ENCODE measurements around the gene DPM2. TPM values are rescaled to one million over a fixed set of nuclear protein-coding genes. Genes with fewer than 3 reads are reported as not detected.
A peak's percentile ranks its signal among the peaks of the same experiment; 100 is the strongest.

Gene DPM2
- total and polyA plus RNA-seq, 8 donors = 1.7 to 98.2 (median 35.3) TPM

DNA sequence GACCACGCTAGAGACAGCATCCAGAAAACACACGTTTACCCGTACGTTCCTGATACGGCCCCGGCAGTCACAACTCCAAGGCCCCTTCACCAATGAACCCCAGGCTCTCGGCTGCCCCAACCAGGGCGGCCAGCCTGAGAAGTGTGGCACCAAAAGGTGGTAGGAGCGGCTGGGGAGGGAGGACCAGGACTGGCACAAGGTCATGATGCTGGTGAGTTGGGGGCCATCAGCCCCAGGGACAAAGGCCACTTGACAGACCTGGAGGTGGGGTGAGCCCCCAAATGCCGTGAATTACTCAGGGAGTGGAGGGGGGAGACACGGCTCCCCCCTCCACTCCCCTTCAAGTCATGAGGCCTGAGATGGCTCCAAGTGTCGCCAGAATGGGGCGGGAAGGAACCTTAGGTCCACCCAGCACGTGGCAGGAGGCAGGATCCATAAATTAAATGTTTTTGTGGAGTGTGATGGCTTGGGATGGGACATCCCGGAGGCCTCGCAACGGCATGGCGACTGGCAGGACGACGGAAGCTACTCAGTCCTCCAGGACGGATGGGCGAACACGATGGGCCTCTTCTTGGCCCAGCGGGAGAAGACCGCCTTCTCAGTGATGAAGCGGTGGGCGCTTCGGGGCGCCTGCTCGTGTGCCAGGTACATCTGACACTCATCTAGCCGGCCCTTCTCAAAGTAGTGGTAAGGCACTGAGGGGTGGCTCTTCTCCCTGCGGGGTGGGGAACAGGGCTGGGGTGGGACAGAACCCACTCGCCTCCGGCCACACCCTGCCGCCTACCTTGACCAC lies 29.6 kb downstream of the DPM2 start:
- peaks cover 31 to 64% (median 54%) of the 10 kb centered on the region in 4 donors for H3K4me1 ChIP-seq
- H3K4me3 ChIP-seq = no peak overlapping the region
- peak overlapping the region in 1 of 5 donors; percentile 86 for H3K27ac ChIP-seq
- TF ChIP-seq POLR2AphosphoS5 (IDR thresholded peaks at IDR 0.05) = no peak
- no peak for TF ChIP-seq POLR2A (IDR thresholded peaks at IDR 0.05)
- TF ChIP-seq, protein P1, sequence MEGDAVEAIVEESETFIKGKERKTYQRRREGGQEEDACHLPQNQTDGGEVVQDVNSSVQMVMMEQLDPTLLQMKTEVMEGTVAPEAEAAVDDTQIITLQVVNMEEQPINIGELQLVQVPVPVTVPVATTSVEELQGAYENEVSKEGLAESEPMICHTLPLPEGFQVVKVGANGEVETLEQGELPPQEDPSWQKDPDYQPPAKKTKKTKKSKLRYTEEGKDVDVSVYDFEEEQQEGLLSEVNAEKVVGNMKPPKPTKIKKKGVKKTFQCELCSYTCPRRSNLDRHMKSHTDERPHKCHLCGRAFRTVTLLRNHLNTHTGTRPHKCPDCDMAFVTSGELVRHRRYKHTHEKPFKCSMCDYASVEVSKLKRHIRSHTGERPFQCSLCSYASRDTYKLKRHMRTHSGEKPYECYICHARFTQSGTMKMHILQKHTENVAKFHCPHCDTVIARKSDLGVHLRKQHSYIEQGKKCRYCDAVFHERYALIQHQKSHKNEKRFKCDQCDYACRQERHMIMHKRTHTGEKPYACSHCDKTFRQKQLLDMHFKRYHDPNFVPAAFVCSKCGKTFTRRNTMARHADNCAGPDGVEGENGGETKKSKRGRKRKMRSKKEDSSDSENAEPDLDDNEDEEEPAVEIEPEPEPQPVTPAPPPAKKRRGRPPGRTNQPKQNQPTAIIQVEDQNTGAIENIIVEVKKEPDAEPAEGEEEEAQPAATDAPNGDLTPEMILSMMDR (IDR thresholded peaks at IDR 0.05) = no peak
- no peak for TF ChIP-seq EP300 (IDR thresholded peaks at IDR 0.05)
- no peaks in the 10 kb centered on the region for H3K27me3 ChIP-seq
- DNase-seq = no peak
- intact Hi-C loops (cut with DNase I; ENCODE audit: low total_unique reads) = no loop called here
- WGBS, 5 donors = 85 to 91% (median 88%) methylated on average over 22 to 35 of the region's 35 CpGs
- H3K9me3 ChIP-seq = no peaks in the 10 kb centered on the region
- H3K36me3 ChIP-seq = peaks cover 18 to 54% (median 51%) of the 10 kb centered on the region in 4 donors

DNA sequence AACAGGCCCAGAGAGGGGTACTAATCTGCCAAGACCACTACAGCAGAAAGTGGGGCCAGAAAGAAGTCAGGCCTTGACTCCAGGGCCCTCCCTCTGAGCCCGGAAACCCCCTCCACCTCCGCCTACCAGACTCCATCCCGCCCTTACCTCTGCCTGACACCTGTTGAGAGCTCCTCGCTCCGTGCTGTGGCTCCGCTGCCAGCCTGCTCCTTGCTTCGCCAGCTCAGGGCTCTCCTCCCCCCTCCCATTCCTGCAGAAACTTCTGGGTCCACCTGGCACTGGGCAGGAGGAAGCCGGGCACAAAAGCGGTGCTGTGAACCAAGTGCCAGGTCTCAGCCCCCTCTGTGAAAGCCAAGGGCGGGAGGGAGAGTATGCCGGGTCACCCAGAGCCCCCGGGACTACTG lies 31.9 kb downstream of the DPM2 start:
- Histone ChIP-seq H3K4me3 (no peak overlapping the region), H3K36me3 (peaks cover 5 to 31% (median 29%) of the 10 kb centered on the region in 4 donors), H3K27ac (peak overlapping the region; percentile 22 to 86 (median 77)), H3K9me3 (no peaks in the 10 kb centered on the region), H3K27me3 (no peaks in the 10 kb centered on the region), H3K4me1 (peaks cover 31 to 67% (median 56%) of the 10 kb centered on the region in 4 donors)
- intact Hi-C loops (cut with DNase I; ENCODE audit: low total_unique reads) = no loop called here
- TF ChIP-seq POLR2A (IDR thresholded peaks at IDR 0.05) (no peak), EP300 (IDR thresholded peaks at IDR 0.05) (no peak), POLR2AphosphoS5 (IDR thresholded peaks at IDR 0.05) (no peak)
- TF ChIP-seq, protein P1 (IDR thresholded peaks at IDR 0.05) = no peak
- WGBS, 5 donors = 42 to 71% (median 61%) methylated on average over 12 of the region's 12 CpGs
- peak in 1 of 2 donors; percentile 57 for DNase-seq

DNA sequence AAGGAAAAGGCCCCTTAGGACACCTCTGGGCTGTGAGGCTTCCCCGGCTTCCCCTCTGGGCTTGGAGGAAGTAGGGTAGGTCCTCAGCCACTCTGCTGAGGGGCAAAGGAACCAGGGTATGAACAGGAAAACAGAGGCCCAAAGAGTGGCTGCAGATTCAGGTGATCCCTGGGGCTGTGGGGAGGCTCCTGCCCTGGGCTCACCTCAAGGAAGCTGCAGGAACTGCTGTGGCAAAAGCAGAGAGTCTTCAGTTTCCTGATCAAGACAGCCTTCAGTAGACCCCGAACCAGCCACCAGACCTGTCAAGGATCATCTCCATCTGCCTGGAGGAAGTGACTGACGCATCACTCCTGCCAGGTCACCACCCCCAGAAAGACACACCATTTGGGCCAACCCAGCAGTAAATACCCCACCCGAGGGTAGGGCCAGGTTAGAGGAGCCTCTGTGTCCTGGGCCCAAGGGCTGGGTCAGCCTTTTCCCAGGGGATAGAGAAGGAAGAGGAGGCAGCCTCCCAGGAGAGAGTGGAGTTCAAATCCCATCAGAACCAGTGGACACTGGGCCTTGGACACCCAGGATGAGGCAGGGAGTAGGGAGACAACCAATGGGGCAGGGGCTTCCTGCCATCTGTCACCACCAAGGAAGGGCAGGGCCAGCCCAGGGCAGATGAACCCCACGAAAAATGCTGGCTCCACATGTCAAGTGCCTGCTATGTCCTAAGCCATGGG lies 32.5 kb downstream of the DPM2 start:
- Histone ChIP-seq H3K4me3 (peak overlapping the region in 2 of 4 donors; percentile 5 to 10), H3K9me3 (no peaks in the 10 kb centered on the region), H3K36me3 (peaks cover 5 to 25% (median 23%) of the 10 kb centered on the region in 4 donors), H3K27me3 (no peaks in the 10 kb centered on the region), H3K27ac (peak overlapping the region; percentile 65 to 86 (median 77)), H3K4me1 (peaks cover 36 to 67% (median 59%) of the 10 kb centered on the region in 4 donors)
- DNase-seq = peak in 1 of 2 donors; percentile 48
- intact Hi-C loops (cut with DNase I; ENCODE audit: low total_unique reads) = no loop called here
- 50 to 66% (median 58%) methylated on average over 5 of the region's 5 CpGs for WGBS, 5 donors
- TF ChIP-seq POLR2AphosphoS5 (IDR thresholded peaks at IDR 0.05) (no peak), POLR2A (IDR thresholded peaks at IDR 0.05) (no peak), EP300 (IDR thresholded peaks at IDR 0.05) (no peak)
- TF ChIP-seq, protein P1 (IDR thresholded peaks at IDR 0.05) = no peak

DNA sequence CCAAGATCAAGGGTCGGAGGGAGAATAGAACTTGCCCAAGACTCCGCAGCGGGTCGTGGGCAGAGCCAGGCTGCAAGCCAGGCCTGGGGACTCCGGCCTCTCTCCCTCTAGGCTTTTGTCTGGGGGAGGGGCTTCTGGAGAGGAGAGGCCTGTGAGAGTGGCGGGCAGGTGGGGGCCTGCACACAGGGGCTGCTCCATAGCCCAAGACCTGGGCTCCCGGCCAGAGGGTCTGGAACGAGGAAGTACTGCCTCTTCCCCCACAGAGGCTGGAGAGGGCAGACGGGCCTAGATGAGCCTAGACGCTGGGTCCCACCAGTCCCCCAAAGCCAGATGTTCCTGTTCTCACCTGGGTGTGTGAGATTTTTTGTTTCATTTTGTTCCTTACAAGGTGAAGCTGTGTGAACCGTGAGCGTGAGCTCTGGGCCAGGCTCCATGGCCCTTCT lies 33.1 kb downstream of the DPM2 start:
- peak overlapping the region in 2 of 4 donors; percentile 5 to 10 for H3K4me3 ChIP-seq
- H3K4me1 ChIP-seq = peaks cover 41 to 73% (median 65%) of the 10 kb centered on the region in 4 donors
- peak overlapping the region; percentile 65 to 86 (median 77) for H3K27ac ChIP-seq
- no peak for TF ChIP-seq POLR2AphosphoS5 (IDR thresholded peaks at IDR 0.05)
- TF ChIP-seq EP300 (IDR thresholded peaks at IDR 0.05) = no peak
- TF ChIP-seq, protein P1 (IDR thresholded peaks at IDR 0.05) = no peak
- no peak for TF ChIP-seq POLR2A (IDR thresholded peaks at IDR 0.05)
- H3K36me3 ChIP-seq = peaks cover 5 to 19% (median 17%) of the 10 kb centered on the region in 4 donors
- H3K9me3 ChIP-seq = no peaks in the 10 kb centered on the region
- H3K27me3 ChIP-seq = no peaks in the 10 kb centered on the region
- intact Hi-C loops (cut with DNase I; ENCODE audit: low total_unique reads) = no loop called here
- WGBS, 5 donors = 20 to 38% (median 34%) methylated on average over 9 to 12 of the region's 12 CpGs
- peak in 1 of 2 donors; percentile 91 for DNase-seq
